ENCODE measurements around the gene FBXL7.

GRCh38 chr5:15898641-15899040 is 398.7 kb downstream of the FBXL7 start:
- no peak for TF ChIP-seq POLR2A (IDR thresholded peaks at IDR 0.05)
- TF ChIP-seq CTCF (IDR thresholded peaks at IDR 0.05), result no peak

Data from right lobe of liver (tissue), 4 donors.